Endothelial cell of umbilical vein (primary cell): Measurements from ENCODE around the gene KIF1B. TPM values are rescaled to one million over a fixed set of nuclear protein-coding genes. Genes with fewer than 3 reads are reported as not detected.

Source experiments
- BruUV-seq: library from RNA; stranded (reverse); fragments of 400-500 nt; replicated peaks from 2 replicates; lab custom pipeline; 2021; lab: Mats Ljungman, UMichigan
- CTCF ChIA-PET: fragments of 300-600, 350-600 bp; sonication (Branson Sonifier 250); formaldehyde crosslinking; loops from one replicate; lab custom pipeline; 2021; ENCODE audit warnings: antibody characterized with exemption, inconsistent platforms; lab: Charles Lee
- POLR2A ChIA-PET: fragments of 300-600, 350-600 bp; sonication (Branson Sonifier 250); formaldehyde crosslinking; loops from one replicate; lab custom pipeline; 2021; ENCODE audit warnings: antibody characterized with exemption, inconsistent platforms; lab: Charles Lee
- DNase-seq: peaks from one replicate; pipeline ENCODE4 v3.0.0-alpha.2; 2011; ENCODE audit warnings: low read depth, low spot score
- FAIRE-seq: peaks from 2 replicates; lab custom pipeline; 2011; peaks lifted over from hg19 to GRCh38; lab: Jason Lieb, UNC
- H2AFZ ChIP-seq: 2 replicates; pipeline ENCODE4 v1.6.0; 2012; ENCODE audit warnings: low read depth, low read length, control low read depth, inconsistent platforms
- H3K27ac ChIP-seq: 2 replicates; pipeline ENCODE4 v1.5.1; 2011; ENCODE audit warnings: low read depth, mild to moderate bottlenecking, control low read depth, low read length, moderate library complexity; ENCODE audit not compliant: insufficient read depth
- H3K27me3 ChIP-seq, 2 experiments: 2 replicates each; pipeline versions ENCODE4 v1.6.0 to v1.6.1; 2011; ENCODE audit warnings: low read length in 2 of 2, mixed read lengths in 1 of 2; ENCODE audit not compliant: control insufficient read depth in 2 of 2, insufficient read depth in 2 of 2
- H3K36me3 ChIP-seq, 2 experiments: 2 replicates in 1 of 2; 3 replicates in 1 of 2; pipeline ENCODE4 v1.5.1; 2011; ENCODE audit warnings: low read length in 2 of 2, mild to moderate bottlenecking in 1 of 2, moderate library complexity in 1 of 2; ENCODE audit not compliant: control insufficient read depth in 2 of 2, insufficient read depth in 2 of 2; ENCODE audit errors: extremely low read depth in 1 of 2
- H3K4me1 ChIP-seq: 3 replicates; pipeline ENCODE4 v1.5.1; 2011; ENCODE audit warnings: mild to moderate bottlenecking, low read length; ENCODE audit not compliant: control insufficient read depth, insufficient read depth; ENCODE audit errors: extremely low read depth
- H3K4me2 ChIP-seq: 2 replicates; pipeline ENCODE4 v1.6.1; 2011; ENCODE audit warnings: low read length, control low read depth, mixed read lengths; ENCODE audit not compliant: insufficient read depth
- H3K4me3 ChIP-seq, 3 experiments: fragments of 200-600 bp in 1 of 3; sonication (generic), shearing (Covaris generic) in 1 of 3; replicated peaks in 1 of 3; 2 replicates each; pipeline ENCODE4 v1.5.1; 2011 to 2016; ENCODE audit warnings: control low read depth in 3 of 3, low read length in 3 of 3, mild to moderate bottlenecking in 2 of 3, inconsistent platforms in 1 of 3, low read depth in 1 of 3, moderate library complexity in 1 of 3; ENCODE audit not compliant: insufficient read depth in 1 of 3
- H3K79me2 ChIP-seq: 2 replicates; pipeline ENCODE4 v1.6.0; 2012; ENCODE audit warnings: low read length, inconsistent platforms; ENCODE audit not compliant: control insufficient read depth, insufficient read depth
- H3K9ac ChIP-seq: replicated peaks from 2 replicates; pipeline ENCODE3; 2011; ENCODE audit warnings: low read length, control low read depth; ENCODE audit not compliant: insufficient read depth; ENCODE audit errors: extremely low read depth
- H3K9me1 ChIP-seq: replicated peaks from 3 replicates; pipeline ENCODE4 v1.6.0; 2011; ENCODE audit warnings: mild to moderate bottlenecking, low read length; ENCODE audit not compliant: control insufficient read depth, insufficient read depth; ENCODE audit errors: extremely low read depth
- H3K9me3 ChIP-seq: replicated peaks from 2 replicates; pipeline ENCODE4 v1.5.1; 2012; ENCODE audit warnings: low read length, inconsistent platforms; ENCODE audit not compliant: control insufficient read depth, insufficient read depth
- H4K20me1 ChIP-seq: replicated peaks from 2 replicates; pipeline ENCODE3; 2011; ENCODE audit warnings: mild to moderate bottlenecking, low read length; ENCODE audit not compliant: control insufficient read depth, insufficient read depth; ENCODE audit errors: extremely low read depth
- CTCF ChIP-seq, 2 donors: IDR thresholded peaks; 1 replicate in 1 of 2; 2 replicates in 1 of 2; pipeline ENCODE4 v1.5.1; 2011; ENCODE audit warnings: low read length in 2 of 2, mild to moderate bottlenecking in 2 of 2, moderate library complexity in 2 of 2, control low read depth in 1 of 2, inconsistent platforms in 1 of 2, low read depth in 1 of 2; ENCODE audit not compliant: insufficient read depth in 1 of 2; ENCODE audit errors: extremely low read depth in 1 of 2
- EZH2 ChIP-seq: IDR thresholded peaks from 2 replicates; pipeline ENCODE4 v1.6.1; 2012; ENCODE audit warnings: borderline replicate concordance, low read depth, mild to moderate bottlenecking, moderate library complexity, low read length, inconsistent platforms; ENCODE audit not compliant: severe bottlenecking
- FOS ChIP-seq: IDR thresholded peaks from 2 replicates; pipeline ENCODE4 v1.6.1; 2011; ENCODE audit warnings: mild to moderate bottlenecking, low read length, moderate library complexity, borderline replicate concordance; ENCODE audit not compliant: insufficient read depth
- GATA2 ChIP-seq: IDR thresholded peaks from 2 replicates; pipeline ENCODE4 v1.7.0; 2011; ENCODE audit warnings: low read depth, mild to moderate bottlenecking, moderate library complexity, mixed read lengths, low read length; ENCODE audit not compliant: insufficient read length, insufficient read depth
- JUN ChIP-seq: IDR thresholded peaks from 2 replicates; pipeline ENCODE4 v1.6.1; 2011; ENCODE audit warnings: borderline replicate concordance, low read depth; ENCODE audit not compliant: insufficient read length, insufficient read depth
- MAX ChIP-seq: IDR thresholded peaks from 2 replicates; pipeline ENCODE4 v1.6.1; 2011; ENCODE audit not compliant: insufficient read depth, insufficient read length
- MYC ChIP-seq: IDR thresholded peaks from one replicate; pipeline ENCODE4 v1.6.1; 2011; ENCODE audit warnings: mild to moderate bottlenecking, low read depth, low read length
- POLR2A ChIP-seq: IDR thresholded peaks from 2 replicates; pipeline ENCODE4 v1.6.1; 2012; ENCODE audit warnings: low read depth, mild to moderate bottlenecking, control low read depth, low read length
- POLR2AphosphoS5 ChIP-seq: IDR thresholded peaks from 2 replicates; pipeline ENCODE4 v1.6.1; 2012; ENCODE audit warnings: low read depth, mild to moderate bottlenecking, control low read depth, low read length, moderate library complexity; ENCODE audit not compliant: insufficient read depth
- dilution Hi-C: fragments of 300-500 bp; cut with MboI; formaldehyde crosslinking; loops from one replicate; pipeline ENCODE4 v1.15.0; 2019; ENCODE audit warnings: low sequenced_read_pairs; ENCODE audit not compliant: extremely low pct_ligation_motif_present
- intact Hi-C: fragments of 100-400 bp; cut with micrococcal nuclease; formaldehyde crosslinking; loops from one replicate; pipeline ENCODE4 v1.10.0; 2022
- polyA plus RNA-seq, 4 experiments: library from polyadenylated mRNA; depleted of rRNA in 3 of 4; stranded (reverse) in 3 of 4; unstranded in 1 of 4; fragments of >200 nt; gene quantifications; 2 replicates each; pipeline versions ENCODE4 v1.2.1 to v1.2.3, GENCODE V29; 2011 to 2012; ENCODE audit warnings: missing spikeins in 1 of 4
- total RNA-seq: library from RNA; stranded (reverse); gene quantifications from 2 replicates; pipeline ENCODE4 v1.2.3, GENCODE V29; 2021

The KIF1B gene
- total and polyA plus RNA-seq, 2 donors (not counting 3 experiments of a cell fraction or from before 2014, with no cell fraction given): 14.8 to 58.6 TPM

- Histone ChIP-seq H4K20me1 (no peaks in the 10 kb centered on the region), H3K4me3 (no peak overlapping the region), H3K36me3 (peaks cover 5 to 10% of the 10 kb centered on the region in 2 experiments), H3K4me2 (no peak overlapping the region), H3K4me1 (no peaks in the 10 kb centered on the region), H3K79me2 (no peaks in the 10 kb centered on the region), H3K9ac (no peak overlapping the region), H3K9me3 (no peaks in the 10 kb centered on the region), H3K9me1 (no peaks in the 10 kb centered on the region), H3K27me3 (no peaks in the 10 kb centered on the region), H3K27ac (no peak overlapping the region), H2AFZ (no peak overlapping the region)
- CTCF ChIA-PET: interaction anchor here (0.8 kb wide), 1 partner anchor 113 kb away, joined by 7 read pairs; the partner anchor contains the start of gene KIF1B
- dilution Hi-C loops: no loop called here
- TF ChIP-seq JUN (no peak), GATA2 (no peak), MAX (no peak), FOS (no peak), POLR2A (no peak), MYC (no peak), EZH2 (no peak), CTCF (IDR thresholded peaks at IDR 0.05; ENCODE audit: extremely low read depth in 1 of 2, insufficient read depth in 1 of 2, low read depth in 1 of 2, low read length in 2 of 2) (no peak), POLR2AphosphoS5 (no peak)
- DNase-seq (no peak), FAIRE-seq (no peak)
- BruUV-seq: no TSS peak
- POLR2A ChIA-PET: no interaction called here
- intact Hi-C loops: no loop called here
Measured at GRCh38 chr1:10322821-10323220, 112.5 kb downstream of the KIF1B start.
